Naive thymus-derived CD4-positive, alpha-beta T cell (primary cell): ENCODE measurements around the gene CSTPP1. TPM values are rescaled to one million over a fixed set of nuclear protein-coding genes. Genes with fewer than 3 reads are reported as not detected.

Experiments
- ATAC-seq: fragments of 150-1000 bp; cut with Tn5 transposase; 2 replicates; pipeline ENCODE4 v1.10.0; 2021; ENCODE audit warnings: mild to moderate bottlenecking, moderate library complexity
- CTCF ChIA-PET: fragments of 350-600 bp; sonication (Branson Sonifier 250); formaldehyde crosslinking; loops from one replicate; lab custom pipeline; 2021; ENCODE audit warnings: antibody characterized with exemption; lab: Charles Lee
- POLR2A ChIA-PET: fragments of 350-600 bp; sonication (Branson Sonifier 250); formaldehyde crosslinking; loops from one replicate; lab custom pipeline; 2021; ENCODE audit warnings: antibody characterized with exemption, inconsistent platforms; lab: Charles Lee
- DNase-seq, 9 donors: peaks; one replicate each; pipeline versions ENCODE4 v3.0.0 to v3.0.0-alpha.2; 2020 to 2022; ENCODE audit warnings: mixed read lengths in 1 of 9
- H3K27ac ChIP-seq: one replicate; pipeline ENCODE4 v1.7.0; 2013; ENCODE audit warnings: mild to moderate bottlenecking, low read depth, low read length, moderate library complexity
- H3K27me3 ChIP-seq, 2 donors: one replicate each; pipeline ENCODE4 v1.7.0; 2013; ENCODE audit warnings: low read length in 2 of 2, mild to moderate bottlenecking in 2 of 2, moderate library complexity in 2 of 2; ENCODE audit not compliant: control insufficient read depth in 2 of 2, insufficient read depth in 2 of 2
- H3K36me3 ChIP-seq, 3 experiments: 1 replicate in 2 of 3; 2 replicates in 1 of 3; pipeline ENCODE4 v1.7.0; 2013; ENCODE audit warnings: low read length in 3 of 3, mild to moderate bottlenecking in 3 of 3, moderate library complexity in 1 of 3; ENCODE audit not compliant: insufficient read depth in 3 of 3, control insufficient read depth in 2 of 3
- H3K4me1 ChIP-seq, 2 donors: one replicate each; pipeline ENCODE4 v1.7.0; 2013; ENCODE audit warnings: low read length in 2 of 2, mild to moderate bottlenecking in 2 of 2, moderate library complexity in 1 of 2; ENCODE audit not compliant: control insufficient read depth in 2 of 2, insufficient read depth in 2 of 2
- H3K4me3 ChIP-seq: 2 replicates; pipeline ENCODE4 v1.7.0; 2013; ENCODE audit warnings: mild to moderate bottlenecking, low read length
- H3K9me3 ChIP-seq, 3 experiments: 1 replicate in 2 of 3; 2 replicates in 1 of 3; pipeline ENCODE4 v1.7.0; 2013; ENCODE audit warnings: low read length in 3 of 3; ENCODE audit not compliant: control insufficient read depth in 2 of 3
- H3K27ac Mint-ChIP-seq, 9 donors: one replicate each; pipeline ENCODE4 v1.8.0; 2020 to 2022; ENCODE audit warnings: mixed read lengths in 9 of 9, mild to moderate bottlenecking in 8 of 9, moderate library complexity in 5 of 9, inconsistent platforms in 2 of 9
- H3K27me3 Mint-ChIP-seq, 5 donors: one replicate each; pipeline ENCODE4 v1.8.0; 2021 to 2022; ENCODE audit warnings: mixed read lengths in 5 of 5, mild to moderate bottlenecking in 1 of 5
- H3K36me3 Mint-ChIP-seq, 5 donors: one replicate each; pipeline ENCODE4 v1.8.0; 2020 to 2022; ENCODE audit warnings: mixed read lengths in 5 of 5, mild to moderate bottlenecking in 3 of 5, inconsistent platforms in 1 of 5
- H3K4me1 Mint-ChIP-seq, 7 donors: one replicate each; pipeline ENCODE4 v1.8.0; 2020 to 2022; ENCODE audit warnings: mixed read lengths in 7 of 7, mild to moderate bottlenecking in 3 of 7, inconsistent platforms in 1 of 7
- H3K4me3 Mint-ChIP-seq, 10 donors: one replicate each; pipeline ENCODE4 v1.8.0; 2020 to 2022; ENCODE audit warnings: mild to moderate bottlenecking in 10 of 10, mixed read lengths in 10 of 10, moderate library complexity in 6 of 10, inconsistent platforms in 2 of 10
- H3K9me3 Mint-ChIP-seq, 11 donors: one replicate each; pipeline ENCODE4 v1.8.0; 2020 to 2022; ENCODE audit warnings: mixed read lengths in 11 of 11, mild to moderate bottlenecking in 4 of 11, inconsistent platforms in 1 of 11, moderate library complexity in 1 of 11
- intact Hi-C, 2 donors: fragments of 100-400 bp; cut with micrococcal nuclease; formaldehyde crosslinking; loops; one replicate each; pipeline ENCODE4 v1.15.1; 2023
- polyA plus RNA-seq, 2 donors: library from polyadenylated mRNA; unstranded; fragments of 300-500 nt; fragmentation: Illumina TruSeq; gene quantifications; one replicate each; pipeline ENCODE4 v1.2.3, GENCODE V29; 2021
- total RNA-seq, 6 experiments: library from RNA in 5 of 6; stranded (reverse) in 5 of 6; gene quantifications; 1 replicate in 5 of 6; 2 replicates in 1 of 6; pipeline ENCODE4 v1.2.3 and lab custom pipeline; 2021 to 2026

Gene CSTPP1
- total and polyA plus RNA-seq, 7 experiments from 2014 or later, result 9.3 to 18.6 (median 16.1) TPM

DNA sequence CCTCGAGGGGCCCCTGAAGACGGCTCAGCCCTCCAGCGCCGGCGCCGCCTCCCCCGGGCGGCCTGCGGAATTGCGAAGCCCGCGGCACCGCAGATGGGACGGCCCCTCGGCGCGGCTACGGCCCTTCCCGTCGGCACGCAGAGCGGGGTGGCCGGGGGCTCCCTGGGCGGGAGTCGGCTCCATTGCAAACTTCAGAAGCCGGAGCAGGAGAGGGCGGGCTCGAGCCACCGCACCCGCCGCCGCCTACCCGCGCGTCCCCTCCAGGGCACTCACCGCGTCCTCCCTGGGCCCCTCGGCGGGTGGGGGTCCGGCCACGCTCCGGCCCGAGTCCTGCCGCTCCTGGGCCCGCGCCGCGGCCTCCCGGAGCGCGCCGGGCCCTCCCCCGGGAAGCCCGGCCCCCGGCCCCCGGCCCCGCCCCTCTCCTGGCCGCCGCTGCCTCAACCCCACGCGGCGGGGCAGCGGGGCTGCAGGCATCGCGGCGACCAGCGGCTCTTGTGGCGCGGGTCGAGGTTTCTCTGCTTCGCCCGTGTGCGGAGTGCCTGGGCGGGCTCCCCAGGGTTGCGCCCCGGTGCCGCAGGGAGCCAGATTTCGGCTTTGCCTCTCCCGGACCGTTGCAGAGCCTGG, 249.6 kb downstream of the CSTPP1 start, which contains the start of gene PACSIN3:
PACSIN3 (minus strand) TSS at position 359 of the 624 bp plus-strand sequence. CDS start 3,707 bp downstream, outside the sequence.
- Mint-ChIP-seq H3K9me3 (peaks cover 0 to 2% (median 0%) of the 10 kb centered on the region in 11 donors), H3K27me3 (peaks cover 4 to 43% (median 13%) of the 10 kb centered on the region in 5 donors), H3K27ac (peak within 1 kb of the TSS in 4 of 9 donors; percentile 17 to 83 (median 27)), H3K4me3 (peak within 1 kb of the TSS; percentile 79 to 89 (median 82)), H3K36me3 (no peaks in the 10 kb centered on the region), H3K4me1 (peaks cover 0 to 9% (median 5%) of the 10 kb centered on the region in 7 donors)
- H3K4me3 ChIP-seq, result peak within 1 kb of the TSS; percentile 54
- CTCF ChIA-PET, result interaction anchor here (0.7 to 0.8 kb wide), 3 partner anchors 10 to 56 kb away, joined by 3 to 4 read pairs (median 4); partner anchors contain the start of genes ARFGAP2 and DDB2
- POLR2A ChIA-PET, result interaction anchor here (0.9 to 2.4 kb wide), 5 partner anchors 8 to 82 kb away, joined by 3 to 13 read pairs (median 4); partner anchors contain the start of gene DDB2
- H3K4me1 ChIP-seq, result peaks cover 7 to 12% of the 10 kb centered on the region in 2 donors
- DNase-seq (peak in 6 of 9 donors; percentile 16 to 66 (median 22)), ATAC-seq (peak; percentile 75)
- peaks cover 0 to 14% of the 10 kb centered on the region in 2 donors for H3K27me3 ChIP-seq
- intact Hi-C loops, result loop anchor here (1.0 kb wide), 3 partner anchors 9 to 83 kb away; partner anchors contain the start of gene DDB2 (in 1 of the 2)
- H3K36me3 ChIP-seq, result no peaks in the 10 kb centered on the region
- no peak within 1 kb of the TSS for H3K27ac ChIP-seq
- H3K9me3 ChIP-seq, result no peaks in the 10 kb centered on the region

DNA sequence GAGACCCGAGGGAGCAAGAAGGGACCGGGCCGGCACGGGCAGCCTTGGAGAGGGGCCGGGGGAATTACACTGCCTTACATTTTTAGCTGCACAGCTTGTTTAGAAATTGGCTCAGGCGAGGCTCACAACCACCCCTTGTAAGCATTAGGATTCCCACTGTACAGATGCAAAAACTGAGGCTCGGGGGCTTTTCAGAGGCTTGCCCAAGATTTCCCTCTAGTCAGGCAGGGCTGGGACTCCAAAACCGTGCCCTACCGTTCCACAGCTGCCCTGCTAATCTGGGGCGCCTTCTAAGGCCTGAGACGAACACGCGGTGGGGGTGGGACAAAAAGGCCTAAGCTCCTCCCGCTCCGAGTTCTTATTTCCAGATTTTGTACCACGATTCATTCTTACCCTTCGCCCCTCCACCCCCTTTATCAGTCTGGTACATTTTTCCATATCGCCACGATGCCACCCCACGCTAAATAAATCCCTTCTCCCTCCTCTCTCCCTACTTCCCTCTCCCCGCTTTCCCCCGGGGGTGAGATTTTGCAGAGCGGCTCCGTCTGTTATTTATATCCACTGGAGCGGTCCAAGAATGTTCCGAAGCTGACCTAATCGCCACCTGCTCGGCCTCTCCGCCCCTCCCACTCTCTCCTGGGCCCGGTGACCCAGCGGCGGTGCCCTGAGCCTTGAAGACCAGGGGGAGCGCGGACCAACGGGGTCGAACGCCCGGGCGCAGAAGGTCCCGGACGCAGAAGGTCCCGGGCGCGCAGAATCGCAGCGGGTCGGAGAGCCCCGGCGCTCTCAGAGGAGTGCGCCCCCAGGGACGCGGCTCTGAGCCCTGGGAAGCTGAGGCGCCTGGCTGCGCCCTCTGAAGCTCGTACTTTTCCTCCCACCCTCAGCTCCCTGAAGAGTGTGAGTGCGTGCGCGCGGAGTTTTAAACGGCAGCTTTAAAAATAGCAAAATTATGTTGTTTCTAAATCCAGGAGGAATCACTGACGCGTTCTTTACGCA, 250.4 kb downstream of the CSTPP1 start:
- H3K27ac ChIP-seq, result no peak overlapping the region
- Mint-ChIP-seq H3K4me1 (peaks cover 0 to 9% (median 5%) of the 10 kb centered on the region in 7 donors), H3K9me3 (peaks cover 0 to 2% (median 0%) of the 10 kb centered on the region in 11 donors), H3K36me3 (no peaks in the 10 kb centered on the region), H3K27me3 (peaks cover 4 to 49% (median 13%) of the 10 kb centered on the region in 5 donors), H3K27ac (peak overlapping the region in 4 of 9 donors; percentile 17 to 83 (median 27)), H3K4me3 (peak overlapping the region; percentile 79 to 89 (median 82))
- peak in 7 of 9 donors; percentile 29 to 52 (median 41) for DNase-seq
- H3K4me1 ChIP-seq, result peaks cover 7 to 12% of the 10 kb centered on the region in 2 donors
- ChIA-PET CTCF (interaction anchor here (0.7 to 1.0 kb wide), 5 partner anchors 10 to 224 kb away, joined by 3 to 4 read pairs (median 3); partner anchors contain the start of genes ARFGAP2 and DDB2), POLR2A (interaction anchor here (0.5 to 2.4 kb wide), 9 partner anchors 9 to 765 kb away, joined by 3 to 13 read pairs (median 4); partner anchors contain the start of gene DDB2)
- ATAC-seq, result peak; percentile 69
- H3K36me3 ChIP-seq, result no peaks in the 10 kb centered on the region
- intact Hi-C loops, result loop anchor here (1.0 kb wide), 3 partner anchors 10 to 82 kb away; partner anchors contain the start of gene DDB2 (in 1 of the 2)
- peak overlapping the region; percentile 54 for H3K4me3 ChIP-seq
- H3K27me3 ChIP-seq, result peaks cover 0 to 14% of the 10 kb centered on the region in 2 donors
- no peaks in the 10 kb centered on the region for H3K9me3 ChIP-seq

DNA sequence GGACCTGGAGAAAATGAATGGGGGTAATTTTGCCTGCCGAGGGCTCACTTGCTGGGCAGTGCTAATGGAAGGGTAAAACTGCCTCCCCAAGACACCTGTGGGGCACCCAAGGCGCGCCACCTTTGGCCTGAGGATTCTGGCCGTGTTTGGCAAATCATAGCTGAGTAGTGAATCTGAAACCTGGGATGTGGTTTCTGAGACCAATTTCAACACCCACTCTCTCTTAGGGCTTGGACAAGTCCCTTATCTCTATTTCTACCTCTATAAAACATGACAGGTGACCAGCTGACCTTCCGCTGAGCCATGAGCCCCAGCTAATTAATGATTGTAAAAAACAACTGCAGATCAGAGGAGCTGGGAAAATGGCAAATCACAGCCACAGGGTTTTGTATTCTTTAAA, 251.2 kb downstream of the CSTPP1 start:
- H3K27me3 ChIP-seq, result peaks cover 0 to 14% of the 10 kb centered on the region in 2 donors
- H3K9me3 Mint-ChIP-seq, result peaks cover 0 to 2% (median 0%) of the 10 kb centered on the region in 11 donors
- peaks cover 4 to 49% (median 13%) of the 10 kb centered on the region in 5 donors for H3K27me3 Mint-ChIP-seq
- peaks cover 7 to 12% of the 10 kb centered on the region in 2 donors for H3K4me1 ChIP-seq
- H3K9me3 ChIP-seq, result no peaks in the 10 kb centered on the region
- H3K4me1 Mint-ChIP-seq, result peaks cover 0 to 9% (median 5%) of the 10 kb centered on the region in 7 donors
- no peak for DNase-seq
- no peak overlapping the region for H3K4me3 ChIP-seq
- H3K36me3 ChIP-seq, result no peaks in the 10 kb centered on the region
- ATAC-seq, result no peak
- POLR2A ChIA-PET, result interaction anchor here (0.5 to 2.4 kb wide), 9 partner anchors 10 to 764 kb away, joined by 3 to 13 read pairs (median 4); partner anchors contain the start of gene DDB2
- no peak overlapping the region for H3K27ac Mint-ChIP-seq
- peak overlapping the region in 7 of 10 donors; percentile 25 to 89 (median 80) for H3K4me3 Mint-ChIP-seq
- H3K27ac ChIP-seq, result no peak overlapping the region
- intact Hi-C loops, result no loop called here
- H3K36me3 Mint-ChIP-seq, result no peaks in the 10 kb centered on the region
- CTCF ChIA-PET, result interaction anchor here (1.0 kb wide), 1 partner anchor 224 kb away, joined by 3 read pairs; no protein-coding TSS in a partner anchor

DNA sequence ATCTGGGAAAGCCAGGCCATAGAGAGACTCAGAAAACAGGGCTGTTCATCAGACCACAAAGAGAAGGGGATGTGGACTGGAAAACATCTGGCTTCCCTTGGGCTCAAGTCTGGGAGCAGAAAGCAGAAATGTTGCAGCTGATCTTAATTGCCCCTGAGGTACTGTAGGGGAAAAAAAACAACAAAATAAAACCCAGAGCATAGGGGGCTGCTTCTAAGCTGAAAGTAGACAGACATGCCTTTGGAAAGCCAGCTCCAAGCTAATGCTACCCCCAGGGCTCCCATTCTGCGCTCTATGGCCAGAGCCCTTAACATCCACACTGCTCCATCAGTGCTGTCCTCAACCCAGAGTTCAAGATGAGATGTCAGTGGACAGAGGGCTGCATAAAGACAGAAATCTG, 251.7 kb downstream of the CSTPP1 start:
- peaks cover 0 to 2% (median 0%) of the 10 kb centered on the region in 11 donors for H3K9me3 Mint-ChIP-seq
- CTCF ChIA-PET, result interaction anchor here (1.0 kb wide), 1 partner anchor 223 kb away, joined by 3 read pairs; no protein-coding TSS in a partner anchor

DNA sequence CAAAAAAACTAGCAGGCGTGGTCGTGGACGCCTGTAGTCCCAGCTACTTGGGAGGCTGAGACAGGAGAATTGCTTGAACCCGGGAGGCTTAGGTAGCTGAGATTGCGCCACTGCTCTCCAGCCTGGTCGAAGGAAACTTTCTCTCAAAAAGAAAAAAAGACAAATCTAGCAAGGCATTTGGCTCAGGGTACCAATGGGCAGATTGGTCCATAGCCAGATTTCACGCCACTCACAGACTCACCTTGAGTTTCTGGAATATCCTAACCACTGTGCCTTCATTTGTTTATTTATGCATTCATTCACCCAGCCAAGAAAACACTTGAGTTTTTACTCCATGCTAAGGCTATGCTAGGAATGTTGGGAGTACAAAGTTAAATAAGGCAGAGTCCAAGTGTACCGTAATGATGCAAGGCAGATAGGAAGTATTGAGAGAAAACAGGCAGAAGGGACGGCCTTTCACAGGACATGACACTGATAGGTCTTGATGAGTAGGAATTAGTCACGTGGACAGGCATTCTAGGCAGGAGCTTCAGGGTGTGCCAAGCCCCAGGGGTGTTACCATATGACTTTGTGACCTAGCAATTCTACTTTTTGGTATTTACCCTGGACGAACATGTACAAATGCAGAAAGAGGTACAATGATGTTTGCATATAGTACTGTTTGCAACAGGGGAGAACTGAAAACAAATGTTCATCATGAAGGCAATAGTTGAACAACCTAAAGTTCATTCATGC, 252.7 kb downstream of the CSTPP1 start:
- Histone ChIP-seq H3K27ac (no peak overlapping the region), H3K4me1 (peaks cover 7 to 12% of the 10 kb centered on the region in 2 donors), H3K27me3 (peaks cover 0 to 8% of the 10 kb centered on the region in 2 donors), H3K9me3 (no peaks in the 10 kb centered on the region), H3K4me3 (no peak overlapping the region), H3K36me3 (no peaks in the 10 kb centered on the region)
- Mint-ChIP-seq H3K27ac (no peak overlapping the region), H3K9me3 (peaks cover 0 to under 1% (median 0%) of the 10 kb centered on the region in 11 donors), H3K36me3 (no peaks in the 10 kb centered on the region), H3K27me3 (peaks cover 2 to 50% (median 8%) of the 10 kb centered on the region in 5 donors), H3K4me3 (no peak overlapping the region), H3K4me1 (peaks cover 0 to 9% (median 5%) of the 10 kb centered on the region in 7 donors)
- intact Hi-C loops, result no loop called here
- ChIA-PET CTCF (no interaction called here), POLR2A (no interaction called here)
- ATAC-seq, result no peak
- no peak for DNase-seq

More for the DNA sequence above, 251.7 kb downstream of the CSTPP1 start:
- Mint-ChIP-seq H3K27me3 (peaks cover 4 to 51% (median 13%) of the 10 kb centered on the region in 5 donors), H3K36me3 (no peaks in the 10 kb centered on the region), H3K4me1 (peaks cover 0 to 9% (median 5%) of the 10 kb centered on the region in 7 donors), H3K4me3 (no peak overlapping the region), H3K27ac (no peak overlapping the region)
- no peak for DNase-seq
- ATAC-seq, result no peak
- H3K27ac ChIP-seq, result no peak overlapping the region
- intact Hi-C loops, result no loop called here
- H3K36me3 ChIP-seq, result no peaks in the 10 kb centered on the region
- no peaks in the 10 kb centered on the region for H3K9me3 ChIP-seq
- H3K4me1 ChIP-seq, result peaks cover 7 to 12% of the 10 kb centered on the region in 2 donors
- POLR2A ChIA-PET, result interaction anchor here (0.9 to 2.4 kb wide), 3 partner anchors 21 to 47 kb away, joined by 3 to 13 read pairs (median 4); partner anchors contain the start of gene DDB2
- H3K4me3 ChIP-seq, result no peak overlapping the region
- H3K27me3 ChIP-seq, result peaks cover 0 to 11% of the 10 kb centered on the region in 2 donors
